PC-3 (cell line): ENCODE results near the gene HNRNPM. TPM values are rescaled to one million over a fixed set of nuclear protein-coding genes. Genes with fewer than 3 reads are reported as not detected.

Source experiments
- ATAC-seq: fragments of 200-7000 bp; cut with Tn5 transposase; 2 replicates; pipeline ENCODE4 v1.9.1; 2020; ENCODE audit warnings: mild to moderate bottlenecking, moderate library complexity
- BruUV-seq: library from RNA; stranded (reverse); fragments of 400-500 nt; replicated peaks from 2 replicates; lab custom pipeline; 2021; lab: Mats Ljungman, UMichigan
- CTCF ChIA-PET: fragments of 300-600 bp; sonication (Branson Sonifier 250); formaldehyde crosslinking; loops from one replicate; lab custom pipeline; 2022; ENCODE audit warnings: antibody characterized with exemption; lab: Charles Lee
- POLR2A ChIA-PET: fragments of 300-600 bp; sonication (Branson Sonifier 250); formaldehyde crosslinking; loops from one replicate; lab custom pipeline; 2022; ENCODE audit warnings: antibody characterized with exemption; ENCODE audit not compliant: unreplicated experiment; lab: Charles Lee
- DNase-seq: peaks from one replicate; pipeline ENCODE4 v3.0.0-alpha.2; 2015
- H2AFZ ChIP-seq: fragments of 300-600 bp; sonication (generic); 2 replicates; pipeline ENCODE4 v1.6.0; 2016; ENCODE audit warnings: antibody characterized with exemption, low read length
- H3F3A ChIP-seq: fragments of 300-600 bp; sonication (generic); one replicate; pipeline ENCODE4 v1.6.0; 2017; ENCODE audit warnings: antibody characterized with exemption, low read length, control low read depth, mild to moderate bottlenecking; ENCODE audit not compliant: unreplicated experiment
- H3K27ac ChIP-seq: fragments of 300-600 bp; sonication (generic); 2 replicates; pipeline ENCODE4 v1.5.1; 2016; ENCODE audit warnings: mild to moderate bottlenecking, low read length
- H3K27me3 ChIP-seq: fragments of 300-600 bp; sonication (generic); 2 replicates; pipeline ENCODE4 v1.6.1; 2016; ENCODE audit warnings: low read length, mixed read lengths
- H3K36me3 ChIP-seq: fragments of 300-600 bp; sonication (generic); 2 replicates; pipeline ENCODE4 v1.6.1; 2016; ENCODE audit warnings: low read depth, mixed run types, low read length, mixed read lengths
- H3K4me1 ChIP-seq: fragments of 300-600 bp; sonication (generic); 2 replicates; pipeline ENCODE4 v1.5.1; 2016; ENCODE audit warnings: low read length; ENCODE audit not compliant: insufficient read depth
- H3K4me2 ChIP-seq: fragments of 300-600 bp; sonication (generic); 2 replicates; pipeline ENCODE4 v1.6.0; 2016; ENCODE audit warnings: low read length
- H3K4me3 ChIP-seq: fragments of 300-600 bp; sonication (generic); 2 replicates; pipeline ENCODE4 v1.5.1; 2016; ENCODE audit warnings: mild to moderate bottlenecking, low read length, mixed read lengths
- H3K79me2 ChIP-seq: fragments of 300-600 bp; sonication (generic); 2 replicates; pipeline ENCODE4 v1.6.1; 2017; ENCODE audit warnings: low read length, mixed read lengths
- H3K9ac ChIP-seq: fragments of 300-600 bp; sonication (generic); 2 replicates; pipeline ENCODE4 v1.6.0; 2016; ENCODE audit warnings: mild to moderate bottlenecking, low read length
- H3K9me2 ChIP-seq: fragments of 300-600 bp; sonication (generic); replicated peaks from 2 replicates; pipeline ENCODE4 v1.6.1; 2016; ENCODE audit warnings: mixed run types, low read length, mixed read lengths
- H3K9me3 ChIP-seq: fragments of 300-600 bp; sonication (generic); 2 replicates; pipeline ENCODE4 v1.6.1; 2016; ENCODE audit warnings: low read length, mixed read lengths
- H4K20me1 ChIP-seq: fragments of 300-600 bp; sonication (generic); 2 replicates; pipeline ENCODE4 v1.6.1; 2016; ENCODE audit warnings: low read length, mixed read lengths
- EZH2 ChIP-seq: fragments of 300-600 bp; sonication (generic); IDR thresholded peaks from one replicate; pipeline ENCODE4 v1.6.1; 2017; ENCODE audit warnings: antibody characterized with exemption, mild to moderate bottlenecking, low read length; ENCODE audit not compliant: unreplicated experiment
- EZH2phosphoT487 ChIP-seq: fragments of 300-600 bp; sonication (generic); IDR thresholded peaks from 2 replicates; pipeline ENCODE4 v1.6.1; 2018; ENCODE audit warnings: mild to moderate bottlenecking, antibody characterized with exemption, low read length, borderline replicate concordance
- intact Hi-C: fragments of 100-400 bp; cut with micrococcal nuclease; formaldehyde crosslinking; loops from 2 replicates; pipeline ENCODE4 v1.9.0; 2023
- total RNA-seq: library from RNA; depleted of rRNA; stranded (reverse); fragments of >200 nt; gene quantifications from 2 replicates; pipeline ENCODE4 v1.2.3, GENCODE V29; 2014
- TF ChIP-seq, protein P1 (sequence below): fragments of 300-600 bp; sonication (generic); conservative IDR thresholded peaks from 2 replicates; pipeline ENCODE4 v1.5.1; 2017; ENCODE audit warnings: antibody characterized with exemption, low read depth, mild to moderate bottlenecking, low read length

Gene HNRNPM
- total RNA-seq, 1 experiment from 2014 or later: 165 TPM

DNA sequence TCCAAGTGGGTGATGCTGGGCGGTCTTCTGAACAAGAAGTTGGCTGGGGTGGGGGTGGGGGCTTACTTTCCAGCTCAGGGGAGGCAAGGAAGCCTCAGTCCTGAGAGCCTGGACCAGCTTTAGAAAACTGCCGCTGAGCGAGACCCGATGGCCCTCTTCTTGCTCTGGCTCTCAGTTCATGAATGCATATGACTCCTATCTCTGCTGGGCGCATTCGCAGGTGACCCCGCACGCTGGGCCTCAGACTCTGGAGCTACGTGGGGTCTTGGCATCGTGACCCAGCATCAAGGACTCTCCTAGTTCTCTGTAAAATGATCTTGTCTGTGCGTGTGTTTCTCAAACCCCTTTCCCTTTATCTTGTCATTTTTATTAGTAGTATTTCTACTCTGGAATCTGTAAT is 37.9 kb downstream of the HNRNPM start:
- no TSS peak for BruUV-seq
- CTCF ChIA-PET: no interaction called here
- no peak for TF ChIP-seq EZH2phosphoT487
- TF ChIP-seq, protein P1, sequence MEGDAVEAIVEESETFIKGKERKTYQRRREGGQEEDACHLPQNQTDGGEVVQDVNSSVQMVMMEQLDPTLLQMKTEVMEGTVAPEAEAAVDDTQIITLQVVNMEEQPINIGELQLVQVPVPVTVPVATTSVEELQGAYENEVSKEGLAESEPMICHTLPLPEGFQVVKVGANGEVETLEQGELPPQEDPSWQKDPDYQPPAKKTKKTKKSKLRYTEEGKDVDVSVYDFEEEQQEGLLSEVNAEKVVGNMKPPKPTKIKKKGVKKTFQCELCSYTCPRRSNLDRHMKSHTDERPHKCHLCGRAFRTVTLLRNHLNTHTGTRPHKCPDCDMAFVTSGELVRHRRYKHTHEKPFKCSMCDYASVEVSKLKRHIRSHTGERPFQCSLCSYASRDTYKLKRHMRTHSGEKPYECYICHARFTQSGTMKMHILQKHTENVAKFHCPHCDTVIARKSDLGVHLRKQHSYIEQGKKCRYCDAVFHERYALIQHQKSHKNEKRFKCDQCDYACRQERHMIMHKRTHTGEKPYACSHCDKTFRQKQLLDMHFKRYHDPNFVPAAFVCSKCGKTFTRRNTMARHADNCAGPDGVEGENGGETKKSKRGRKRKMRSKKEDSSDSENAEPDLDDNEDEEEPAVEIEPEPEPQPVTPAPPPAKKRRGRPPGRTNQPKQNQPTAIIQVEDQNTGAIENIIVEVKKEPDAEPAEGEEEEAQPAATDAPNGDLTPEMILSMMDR: no peak
- no peak for TF ChIP-seq EZH2
- intact Hi-C loops: no loop called here
- ATAC-seq: no peak
- peaks cover 67% of the 10 kb centered on the region for H3K36me3 ChIP-seq
- no peak for DNase-seq
- no peak overlapping the region for H3K4me3 ChIP-seq
- peaks cover 55% of the 10 kb centered on the region for H3K79me2 ChIP-seq
- H3K4me1 ChIP-seq: no peaks in the 10 kb centered on the region
- H3K9ac ChIP-seq: no peak overlapping the region
- H3K4me2 ChIP-seq: no peak overlapping the region
- no peak overlapping the region for H2AFZ ChIP-seq
- H3K9me2 ChIP-seq: no peaks in the 10 kb centered on the region
- no peak overlapping the region for H3K27ac ChIP-seq
- H3K9me3 ChIP-seq: no peaks in the 10 kb centered on the region
- H4K20me1 ChIP-seq: peaks cover 49% of the 10 kb centered on the region
- no peaks in the 10 kb centered on the region for H3K27me3 ChIP-seq
- H3F3A ChIP-seq: no peaks in the 10 kb centered on the region
- POLR2A ChIA-PET: no interaction called here

GRCh38 chr19:8483165-8483564 is 38.4 kb downstream of the HNRNPM start:
- no peaks in the 10 kb centered on the region for H3K9me3 ChIP-seq
- H3K27me3 ChIP-seq: no peaks in the 10 kb centered on the region
- no peak overlapping the region for H3K9ac ChIP-seq
- no peaks in the 10 kb centered on the region for H3K4me1 ChIP-seq
- peaks cover 50% of the 10 kb centered on the region for H3K79me2 ChIP-seq
- BruUV-seq: no TSS peak
- no peaks in the 10 kb centered on the region for H3F3A ChIP-seq
- CTCF ChIA-PET: no interaction called here
- POLR2A ChIA-PET: no interaction called here
- no peak for DNase-seq
- no peaks in the 10 kb centered on the region for H3K9me2 ChIP-seq
- ATAC-seq: no peak
- H3K4me3 ChIP-seq: no peak overlapping the region
- no peak overlapping the region for H3K27ac ChIP-seq
- intact Hi-C loops: no loop called here
- H2AFZ ChIP-seq: no peak overlapping the region
- peaks cover 67% of the 10 kb centered on the region for H3K36me3 ChIP-seq
- H3K4me2 ChIP-seq: no peak overlapping the region
- H4K20me1 ChIP-seq: peaks cover 44% of the 10 kb centered on the region
- TF ChIP-seq EZH2phosphoT487 (no peak), EZH2 (no peak)
- TF ChIP-seq, protein P1: no peak

GRCh38 chr19:8484331-8484894 is 39.6 kb downstream of the HNRNPM start:
- no peak overlapping the region for H3K4me3 ChIP-seq
- H2AFZ ChIP-seq: no peak overlapping the region
- no peak overlapping the region for H3K9ac ChIP-seq
- ChIA-PET POLR2A (no interaction called here), CTCF (interaction anchor here (0.7 kb wide), 1 partner anchor 32 kb away, joined by 6 read pairs; no protein-coding TSS in a partner anchor)
- no peaks in the 10 kb centered on the region for H3K9me3 ChIP-seq
- H3K4me1 ChIP-seq: no peaks in the 10 kb centered on the region
- H3K27me3 ChIP-seq: no peaks in the 10 kb centered on the region
- ATAC-seq (no peak), DNase-seq (no peak)
- H3K79me2 ChIP-seq: peaks cover 38% of the 10 kb centered on the region
- no TSS peak for BruUV-seq
- no peaks in the 10 kb centered on the region for H3K9me2 ChIP-seq
- no peak overlapping the region for H3K4me2 ChIP-seq
- peaks cover 70% of the 10 kb centered on the region for H3K36me3 ChIP-seq
- TF ChIP-seq EZH2 (no peak), EZH2phosphoT487 (no peak)
- TF ChIP-seq, protein P1: no peak
- intact Hi-C loops: no loop called here
- H3F3A ChIP-seq: no peaks in the 10 kb centered on the region
- peaks cover 45% of the 10 kb centered on the region for H4K20me1 ChIP-seq
- no peak overlapping the region for H3K27ac ChIP-seq
